Breast epithelium (tissue), 4 donors: Measurements from ENCODE around the gene SYVN1. TPM values are rescaled to one million over a fixed set of nuclear protein-coding genes. Genes with fewer than 3 reads are reported as not detected.

Source experiments
- DNase-seq, 2 donors: peaks; one replicate each; pipeline ENCODE4 v3.0.0-alpha.2; 2019; ENCODE audit warnings: low spot score in 2 of 2
- H3K27ac ChIP-seq, 2 donors: fragments of 200-600 bp; sonication (generic) in 1 of 2; one replicate each; pipeline ENCODE4 v1.5.1; 2016 to 2019; ENCODE audit warnings: mild to moderate bottlenecking in 1 of 2
- H3K27me3 ChIP-seq, 2 donors: fragments of 200-600 bp; sonication (generic) in 1 of 2; one replicate each; pipeline versions ENCODE4 v1.5.1 to v1.6.0; 2017 to 2019; ENCODE audit warnings: control low read depth in 1 of 2, mild to moderate bottlenecking in 1 of 2
- H3K36me3 ChIP-seq: fragments of 200-600 bp; one replicate; pipeline ENCODE4 v1.5.1; 2019
- H3K4me1 ChIP-seq, 2 donors: fragments of 200-600 bp; sonication (generic); one replicate each; pipeline ENCODE4 v1.5.1; 2016 to 2019; ENCODE audit warnings: control low read depth in 1 of 2
- H3K4me3 ChIP-seq, 3 donors: fragments of 200-600 bp; sonication (generic); 1 replicate in 2 of 3; 2 replicates in 1 of 3; pipeline ENCODE4 v1.5.1; 2016 to 2019; ENCODE audit warnings: mild to moderate bottlenecking in 3 of 3, moderate library complexity in 2 of 3
- H3K9me3 ChIP-seq, 2 donors: fragments of 200-600 bp; sonication (generic) in 1 of 2; one replicate each; pipeline ENCODE4 v1.5.1; 2016 to 2019; ENCODE audit warnings: control low read depth in 1 of 2
- POLR2A ChIP-seq: fragments of 450-650 bp; IDR thresholded peaks from one replicate; pipeline ENCODE4 v1.6.1; 2016; ENCODE audit warnings: antibody characterized with exemption, mild to moderate bottlenecking, moderate library complexity
- POLR2AphosphoS5 ChIP-seq, 3 donors: sonication (generic); formaldehyde crosslinking; IDR thresholded peaks; one replicate each; pipeline ENCODE4 v1.6.1; 2017; ENCODE audit warnings: antibody characterized with exemption in 3 of 3
- intact Hi-C: fragments of 100-400 bp; cut with DNase I; formaldehyde crosslinking; loops from one replicate; pipeline ENCODE4 v1.15.1; 2023; ENCODE audit warnings: low total_unique reads
- total RNA-seq, 3 donors: library from RNA; depleted of rRNA; stranded (reverse); fragments of >200 nt; gene quantifications; one replicate each; pipeline ENCODE4 v1.1.0, GENCODE V29; 2016
- TF ChIP-seq, protein P1 (sequence below), 3 donors: fragments of 450-650 bp; IDR thresholded peaks; one replicate each; pipeline ENCODE4 v1.5.1; 2016 to 2017; ENCODE audit warnings: antibody characterized with exemption in 3 of 3, mild to moderate bottlenecking in 3 of 3, moderate library complexity in 3 of 3

The SYVN1 gene
- total RNA-seq, 3 donors from 2014 or later = 25.8 to 31.7 (median 27.2) TPM

DNA sequence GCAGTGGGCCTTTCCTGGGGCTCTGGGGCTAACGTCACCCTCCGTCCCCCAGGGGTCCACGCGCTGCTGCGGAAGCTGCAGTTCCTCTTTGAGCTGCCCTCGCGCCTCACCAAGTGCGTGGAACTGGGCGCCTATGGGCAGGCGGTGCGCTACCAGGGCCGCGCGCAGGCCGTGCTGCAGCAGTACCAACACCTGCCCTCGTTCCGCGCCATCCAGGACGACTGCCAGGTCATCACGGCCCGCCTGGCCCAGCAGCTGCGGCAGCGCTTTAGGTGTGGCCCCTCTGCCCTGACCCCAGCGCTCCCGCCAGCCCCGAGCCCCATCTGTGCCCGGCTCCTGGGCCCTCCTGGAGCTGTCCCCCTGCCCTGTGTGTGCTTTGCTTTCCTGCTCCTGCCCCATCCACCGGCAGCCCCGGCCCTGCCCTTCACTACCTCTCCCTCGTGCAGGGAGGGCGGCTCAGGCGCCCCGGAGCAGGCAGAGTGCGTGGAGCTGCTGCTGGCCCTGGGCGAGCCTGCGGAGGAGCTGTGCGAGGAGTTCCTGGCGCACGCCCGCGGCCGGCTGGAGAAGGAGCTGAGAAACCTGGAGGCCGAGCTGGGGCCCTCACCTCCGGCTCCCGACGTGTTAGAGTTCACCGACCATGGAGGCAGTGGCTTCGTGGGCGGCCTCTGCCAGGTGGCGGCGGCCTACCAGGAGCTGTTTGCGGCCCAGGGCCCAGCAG is 26.4 kb downstream of the SYVN1 start:
- DNase-seq = no peak
- TF ChIP-seq, protein P1, sequence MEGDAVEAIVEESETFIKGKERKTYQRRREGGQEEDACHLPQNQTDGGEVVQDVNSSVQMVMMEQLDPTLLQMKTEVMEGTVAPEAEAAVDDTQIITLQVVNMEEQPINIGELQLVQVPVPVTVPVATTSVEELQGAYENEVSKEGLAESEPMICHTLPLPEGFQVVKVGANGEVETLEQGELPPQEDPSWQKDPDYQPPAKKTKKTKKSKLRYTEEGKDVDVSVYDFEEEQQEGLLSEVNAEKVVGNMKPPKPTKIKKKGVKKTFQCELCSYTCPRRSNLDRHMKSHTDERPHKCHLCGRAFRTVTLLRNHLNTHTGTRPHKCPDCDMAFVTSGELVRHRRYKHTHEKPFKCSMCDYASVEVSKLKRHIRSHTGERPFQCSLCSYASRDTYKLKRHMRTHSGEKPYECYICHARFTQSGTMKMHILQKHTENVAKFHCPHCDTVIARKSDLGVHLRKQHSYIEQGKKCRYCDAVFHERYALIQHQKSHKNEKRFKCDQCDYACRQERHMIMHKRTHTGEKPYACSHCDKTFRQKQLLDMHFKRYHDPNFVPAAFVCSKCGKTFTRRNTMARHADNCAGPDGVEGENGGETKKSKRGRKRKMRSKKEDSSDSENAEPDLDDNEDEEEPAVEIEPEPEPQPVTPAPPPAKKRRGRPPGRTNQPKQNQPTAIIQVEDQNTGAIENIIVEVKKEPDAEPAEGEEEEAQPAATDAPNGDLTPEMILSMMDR (IDR thresholded peaks at IDR 0.05) = no peak
- TF ChIP-seq POLR2AphosphoS5 (IDR thresholded peaks at IDR 0.05) (no peak), POLR2A (no peak)
- Histone ChIP-seq H3K36me3 (peaks cover 5% of the 10 kb centered on the region), H3K27ac (peak overlapping the region; percentile 38 to 54), H3K4me1 (peaks cover 5 to 13% of the 10 kb centered on the region in 2 donors), H3K27me3 (no peaks in the 10 kb centered on the region), H3K4me3 (no peak overlapping the region), H3K9me3 (no peaks in the 10 kb centered on the region)
- intact Hi-C loops = no loop called here

DNA sequence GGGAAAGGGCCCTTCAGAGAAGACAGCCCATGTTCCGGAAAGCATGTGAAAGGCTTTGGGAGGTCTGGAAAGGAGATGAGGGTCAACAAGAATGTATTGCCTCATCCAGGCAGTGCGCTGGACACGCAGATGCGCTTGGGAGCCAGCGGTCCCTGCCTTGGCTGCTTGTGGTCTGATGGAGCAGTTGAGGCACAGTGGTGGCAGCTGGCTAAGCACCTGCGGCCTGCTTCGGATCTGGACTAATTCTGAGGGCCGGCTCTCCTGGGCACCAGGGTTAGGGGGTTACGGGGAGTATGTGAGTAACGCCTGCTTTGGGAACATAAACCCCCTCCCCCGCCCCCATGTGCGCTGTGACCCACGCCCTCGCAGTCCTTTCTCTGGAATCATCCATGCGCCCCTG is 27.2 kb downstream of the SYVN1 start:
- TF ChIP-seq POLR2A (no peak), POLR2AphosphoS5 (IDR thresholded peaks at IDR 0.05) (no peak)
- TF ChIP-seq, protein P1 (IDR thresholded peaks at IDR 0.05) = no peak
- Histone ChIP-seq H3K4me1 (peaks cover 0 to 8% of the 10 kb centered on the region in 2 donors), H3K36me3 (peaks cover 5% of the 10 kb centered on the region), H3K9me3 (no peaks in the 10 kb centered on the region), H3K27ac (no peak overlapping the region), H3K27me3 (no peaks in the 10 kb centered on the region), H3K4me3 (no peak overlapping the region)
- DNase-seq = no peak
- intact Hi-C loops = no loop called here

DNA sequence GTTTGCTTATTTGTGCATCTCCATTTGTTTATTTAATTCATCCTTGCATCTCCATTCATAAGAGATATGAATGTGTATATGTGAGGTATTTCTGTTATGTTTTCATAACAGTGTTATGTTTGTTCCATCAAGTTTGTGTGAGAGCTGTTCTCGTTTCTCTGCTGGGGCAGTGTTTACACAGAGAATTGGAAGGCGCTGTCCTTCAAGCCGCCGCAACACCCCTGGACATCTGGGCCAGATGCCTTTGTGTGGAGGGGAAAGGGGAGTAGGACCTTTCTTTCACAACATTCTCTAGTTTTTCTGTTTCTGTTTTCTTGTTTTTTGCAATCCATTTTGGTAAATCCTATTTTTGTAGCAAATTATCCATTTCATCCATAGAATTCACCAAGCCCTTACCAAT is 29.7 kb downstream of the SYVN1 start:
- Histone ChIP-seq H3K27me3 (no peaks in the 10 kb centered on the region), H3K27ac (no peak overlapping the region), H3K36me3 (peaks cover 3% of the 10 kb centered on the region), H3K4me3 (no peak overlapping the region), H3K9me3 (no peaks in the 10 kb centered on the region), H3K4me1 (peaks cover 0 to 5% of the 10 kb centered on the region in 2 donors)
- DNase-seq = no peak
- TF ChIP-seq, protein P1 (IDR thresholded peaks at IDR 0.05) = no peak
- TF ChIP-seq POLR2AphosphoS5 (IDR thresholded peaks at IDR 0.05) (no peak), POLR2A (no peak)
- intact Hi-C loops = no loop called here

DNA sequence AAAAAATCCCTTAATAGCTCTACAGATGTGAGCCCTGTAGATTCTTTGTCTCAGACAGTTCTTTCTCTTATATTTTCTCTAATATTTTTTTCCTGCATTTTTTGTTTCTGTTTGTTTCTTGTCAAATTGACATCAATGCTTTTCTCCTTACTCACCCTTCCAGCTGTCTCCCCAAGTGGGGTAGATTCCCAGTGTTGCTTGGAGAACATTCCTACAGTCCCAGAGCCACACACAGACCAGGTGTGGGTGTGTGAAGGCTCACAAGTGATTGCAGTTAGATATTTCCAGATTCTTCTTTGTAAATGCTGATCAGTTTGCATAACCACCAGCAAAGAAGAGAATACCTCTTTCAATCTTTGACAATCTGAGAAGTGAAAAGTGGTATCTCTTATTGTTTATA is 30.8 kb downstream of the SYVN1 start:
- no peak overlapping the region for H3K4me3 ChIP-seq
- peaks cover 0 to 5% of the 10 kb centered on the region in 2 donors for H3K4me1 ChIP-seq
- no peaks in the 10 kb centered on the region for H3K27me3 ChIP-seq
- TF ChIP-seq, protein P1 (IDR thresholded peaks at IDR 0.05) = no peak
- no peak for TF ChIP-seq POLR2AphosphoS5 (IDR thresholded peaks at IDR 0.05)
- no peak for TF ChIP-seq POLR2A
- peak overlapping the region in 1 of 2 donors; percentile 54 for H3K27ac ChIP-seq
- H3K9me3 ChIP-seq = no peaks in the 10 kb centered on the region
- intact Hi-C loops = no loop called here
- no peak for DNase-seq
- no peaks in the 10 kb centered on the region for H3K36me3 ChIP-seq

DNA sequence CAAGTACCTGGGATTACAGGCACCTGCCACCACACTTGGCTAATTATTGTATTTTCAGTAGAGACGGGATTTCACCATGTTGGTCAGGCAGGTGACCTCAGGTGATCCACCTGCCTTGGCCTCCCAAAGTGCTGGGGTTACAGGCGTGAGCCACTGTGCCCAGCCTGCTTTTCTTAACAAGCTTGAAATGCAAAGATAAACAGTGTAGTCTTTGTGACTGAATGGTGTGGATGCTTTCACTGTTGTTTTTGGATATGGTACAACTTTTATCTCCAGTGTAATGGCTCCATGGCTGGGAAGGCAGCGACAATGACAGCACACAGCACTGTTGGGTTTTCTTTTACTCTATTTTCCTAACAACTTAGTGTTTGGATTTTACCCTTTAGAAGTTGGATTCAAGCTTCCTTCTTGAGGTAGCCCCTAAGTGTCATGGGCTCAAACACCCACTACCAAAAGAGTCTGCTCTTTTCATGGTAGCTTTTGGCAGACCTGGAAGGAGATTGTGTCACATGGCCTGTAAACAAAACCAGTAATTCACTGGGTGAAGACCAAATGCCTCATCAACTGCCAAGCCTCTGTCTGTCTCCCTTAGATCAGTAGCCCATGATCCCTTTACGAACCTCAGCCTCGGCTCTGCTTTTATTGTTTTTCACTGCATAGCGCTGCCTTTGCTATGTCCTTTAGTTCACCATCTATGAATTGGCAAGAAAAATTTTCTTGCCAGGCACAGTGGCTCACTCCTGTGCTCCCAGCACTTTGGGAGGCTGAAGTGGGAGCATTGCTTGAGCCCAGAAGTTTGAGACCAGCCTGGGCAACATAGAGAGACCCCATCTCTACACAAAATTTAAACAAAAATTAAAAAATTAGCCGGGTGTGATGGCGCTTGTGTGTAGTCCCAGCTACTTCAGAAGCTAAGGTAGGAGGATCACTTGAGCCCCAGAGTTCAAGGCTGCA is 31.9 kb downstream of the SYVN1 start:
- Histone ChIP-seq H3K36me3 (no peaks in the 10 kb centered on the region), H3K27me3 (no peaks in the 10 kb centered on the region), H3K9me3 (no peaks in the 10 kb centered on the region), H3K4me3 (no peak overlapping the region), H3K4me1 (peaks cover 0 to 5% of the 10 kb centered on the region in 2 donors), H3K27ac (peak overlapping the region; percentile 54 to 57)
- peak in 1 of 3 donors; percentile 9 for TF ChIP-seq POLR2AphosphoS5 (IDR thresholded peaks at IDR 0.05)
- TF ChIP-seq, protein P1 (IDR thresholded peaks at IDR 0.05) = no peak
- intact Hi-C loops = no loop called here
- peak in 1 of 2 donors; percentile 54 for DNase-seq
